K562 (cell line): ENCODE measurements around the gene GALNT15. TPM values are rescaled to one million over a fixed set of nuclear protein-coding genes. Genes with fewer than 3 reads are reported as not detected.

Experiments used
- BRF2 ChIP-seq: IDR thresholded peaks from 3 replicates; pipeline ENCODE4 v1.6.1; 2011; ENCODE audit warnings: borderline replicate concordance, mild to moderate bottlenecking; ENCODE audit not compliant: insufficient read length, insufficient read depth
- CBX2 ChIP-seq: fragments of 200-600 bp; sonication (generic); IDR thresholded peaks from one replicate; pipeline ENCODE4 v1.6.1; 2012; ENCODE audit warnings: mild to moderate bottlenecking, low read length, inconsistent platforms; ENCODE audit not compliant: insufficient read depth, poor library complexity, severe bottlenecking
- CXXC5 ChIP-seq: fragments of 250-450 bp; sonication (Bioruptor Pico); IDR thresholded peaks from 2 replicates; pipeline ENCODE4 v1.8.0; 2022; ENCODE audit warnings: inconsistent platforms, mild to moderate bottlenecking, moderate library complexity
- DEAF1 ChIP-seq: fragments of 450-650 bp; formaldehyde crosslinking; IDR thresholded peaks from 2 replicates; pipeline ENCODE4 v1.4.0; 2020; ENCODE audit warnings: mild to moderate bottlenecking, moderate library complexity
- ELK3 ChIP-seq: fragments of 450-650 bp; formaldehyde crosslinking; IDR thresholded peaks from 2 replicates; pipeline ENCODE4 v1.4.0; 2020; ENCODE audit warnings: mild to moderate bottlenecking
- NKRF ChIP-seq: fragments of 450-650 bp; IDR thresholded peaks from 2 replicates; pipeline ENCODE4 v1.6.1; 2016; ENCODE audit warnings: borderline replicate concordance
- PREB ChIP-seq: sonication (generic); formaldehyde crosslinking; IDR thresholded peaks from 2 replicates; pipeline ENCODE4 v1.8.1; 2023; ENCODE audit warnings: mild to moderate bottlenecking, missing genetic modification reagents
- SFPQ ChIP-seq: fragments of 200-400 bp; formaldehyde crosslinking; IDR thresholded peaks from 2 replicates; pipeline ENCODE4 v1.6.1; 2017; ENCODE audit warnings: mild to moderate bottlenecking, low read depth, low read length, moderate library complexity
- SRSF1 ChIP-seq: fragments of 200-400 bp; formaldehyde crosslinking; IDR thresholded peaks from 2 replicates; pipeline ENCODE4 v1.6.1; 2017; ENCODE audit warnings: mild to moderate bottlenecking, low read depth, low read length, moderate library complexity
- STAG1 ChIP-seq: sonication (generic); formaldehyde crosslinking; IDR thresholded peaks from 2 replicates; pipeline ENCODE4 v1.5.0; 2020; ENCODE audit warnings: missing genetic modification reagents, borderline replicate concordance
- TEAD4 ChIP-seq, 2 experiments: sonication (generic) in 1 of 2; formaldehyde crosslinking in 1 of 2; IDR thresholded peaks; 2 replicates each; pipeline versions ENCODE4 v1.6.1 to v1.8.0; 2012 to 2022; ENCODE audit warnings: borderline replicate concordance in 1 of 2, inconsistent platforms in 1 of 2, low read length in 1 of 2, mild to moderate bottlenecking in 1 of 2, missing genetic modification reagents in 1 of 2
- ZBTB5 ChIP-seq: fragments of 450-650 bp; IDR thresholded peaks from 2 replicates; pipeline ENCODE4 v1.6.1; 2017; ENCODE audit warnings: antibody characterized with exemption
- ZNF143 ChIP-seq: sonication (generic); formaldehyde crosslinking; IDR thresholded peaks from 2 replicates; pipeline ENCODE4 v1.9.0; 2022; ENCODE audit warnings: mild to moderate bottlenecking, missing genetic modification reagents
- polyA plus RNA-seq, 8 experiments: library from polyadenylated mRNA; depleted of rRNA in 4 of 8; stranded (reverse) in 5 of 8; unstranded in 3 of 8; fragments of >200 nt; fragmentation: Nextera tagmentation in 2 of 8; fragmentation: Illumina TruSeq in 1 of 8; extraction: Ambion mirVana in 2 of 8; extraction: Trizol in 1 of 8; gene quantifications; 2 replicates each; pipeline versions ENCODE4 v1.2.1 to v1.2.3, GENCODE V29; 2011 to 2014; ENCODE audit warnings: inconsistent platforms in 1 of 8, missing spikeins in 1 of 8
- total RNA-seq, 7 experiments: library from RNA; depleted of rRNA in 6 of 7; stranded (reverse); fragments of >200 nt in 6 of 7; fragmentation: Illumina TruSeq in 2 of 7; extraction: Trizol in 2 of 7; gene quantifications; 2 replicates each; pipeline versions ENCODE4 v1.2.1 to v1.2.3, GENCODE V29; 2011 to 2021; ENCODE audit warnings: low replicate concordance in 1 of 7

Gene GALNT15
- total and polyA plus RNA-seq, 9 of the 15 experiments (the other 6 are each of a cell fraction or from before 2014, with no cell fraction given): not detected

GRCh38 chr3:16265455-16265786 lies 90.9 kb downstream of the GALNT15 start (continued):
- TF ChIP-seq STAG1 (CRISPR knock-in tag) (no peak), SRSF1 (no peak), NKRF (0 out of 2 replicates have a peak, but pooled peaks have one; percentile 3), ZBTB5 (no peak), SFPQ (no peak), CXXC5 (CRISPR knock-in tag) (no peak), TEAD4 (IDR thresholded peaks at IDR 0.05; ENCODE audit: low read length) (no peak; the same call in 1 of the 2 replicates), TEAD4 (CRISPR knock-in tag; IDR thresholded peaks at IDR 0.05; ENCODE audit: borderline replicate concordance) (no peak), PREB (CRISPR knock-in tag) (0 out of 2 replicates have a peak, but pooled peaks have one; percentile 21), ZNF143 (CRISPR knock-in tag) (0 out of 2 replicates have a peak, but pooled peaks have one; percentile 9), DEAF1 (CRISPR knock-in tag) (no peak), CBX2 (no peak), BRF2 (no peak), ELK3 (CRISPR knock-in tag) (no peak)
